ENCODE results near the gene CCNDBP1.

Gene CCNDBP1

DNA sequence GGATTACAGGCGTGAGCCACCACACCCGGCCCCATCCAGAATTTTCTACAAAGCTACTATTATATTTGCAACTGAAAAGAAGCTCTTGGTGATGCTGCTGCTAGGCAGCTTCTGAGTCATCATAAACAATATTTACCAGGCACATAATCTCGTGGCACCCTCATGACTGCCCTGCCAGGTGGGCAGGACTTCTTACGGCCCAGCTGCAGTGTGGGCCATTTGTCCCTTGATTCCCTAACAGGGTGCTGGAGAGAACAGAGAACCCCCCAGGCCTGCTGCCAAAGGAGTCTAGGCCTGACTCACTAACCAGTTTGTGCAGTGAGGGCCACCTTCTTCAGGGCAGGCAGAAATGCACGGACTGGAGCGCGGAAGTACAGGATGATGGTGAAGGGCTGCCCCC, 30.8 kb downstream of the CCNDBP1 start:
- no peaks in the 10 kb centered on the region for H3K27me3 ChIP-seq (replicated peaks; ENCODE audit: insufficient read depth, low read length)
- no peaks in the 10 kb centered on the region for H3K79me2 ChIP-seq (ENCODE audit: low read length)
- H3K4me2 ChIP-seq (ENCODE audit: low read depth, low read length) = no peak overlapping the region

DNA sequence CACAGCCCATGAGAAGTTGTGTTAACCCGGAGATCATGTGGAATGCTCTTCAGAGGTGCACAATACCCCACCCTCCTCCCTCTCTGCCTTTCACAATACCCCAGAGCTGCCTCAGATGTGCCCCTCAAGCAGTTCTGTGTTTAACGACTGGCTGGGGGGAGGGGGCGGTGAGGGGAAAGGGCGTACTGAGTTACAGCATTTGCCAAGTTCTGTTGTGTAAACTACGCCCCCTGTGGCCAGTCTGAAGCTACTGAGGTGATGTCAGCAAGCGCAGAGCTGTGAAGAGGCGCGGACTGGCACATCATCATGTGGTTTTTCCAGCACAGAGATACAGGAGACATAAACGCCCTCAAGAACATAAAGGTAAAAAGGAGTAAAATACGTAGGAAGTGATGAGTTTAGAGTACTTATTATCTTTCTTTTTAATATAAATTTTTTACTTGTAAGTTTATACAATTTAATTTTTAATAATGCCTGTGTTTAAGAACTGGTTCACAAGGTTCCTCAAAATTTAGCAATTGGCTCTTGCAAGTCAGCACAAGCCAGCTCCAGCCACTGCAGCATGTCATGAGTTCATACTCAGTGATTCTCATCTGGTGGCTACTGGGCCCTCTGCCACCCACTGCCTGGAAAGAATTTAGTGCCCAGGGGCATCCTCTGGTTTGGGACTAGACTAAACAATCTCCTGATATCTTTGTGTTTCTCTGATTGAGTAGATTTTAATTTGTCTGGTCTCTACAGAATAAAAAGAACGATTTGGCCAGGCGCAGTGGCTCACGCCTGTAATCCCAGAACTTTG, 33.9 kb downstream of the CCNDBP1 start:
- Histone ChIP-seq H3K9ac (ENCODE audit: low read length) (no peak overlapping the region), H3K79me2 (ENCODE audit: low read length) (no peaks in the 10 kb centered on the region), H3K27me3 (replicated peaks; ENCODE audit: insufficient read depth, low read length) (no peaks in the 10 kb centered on the region), H3K9me3 (replicated peaks; ENCODE audit: insufficient read depth, low read length) (no peaks in the 10 kb centered on the region), H4K20me1 (ENCODE audit: insufficient read depth, low read length) (no peaks in the 10 kb centered on the region), H2AFZ (ENCODE audit: low read length) (no peak overlapping the region), H3F3A (ENCODE audit: insufficient read depth, low read length) (no peaks in the 10 kb centered on the region), H3K36me3 (replicated peaks; ENCODE audit: insufficient read depth, low read length) (no peaks in the 10 kb centered on the region), H3K4me1 (ENCODE audit: low read length) (no peaks in the 10 kb centered on the region), H3K27ac (ENCODE audit: low read length) (no peak overlapping the region), H3K9me2 (replicated peaks; ENCODE audit: insufficient read depth, low read length) (no peaks in the 10 kb centered on the region), H3K4me2 (ENCODE audit: low read depth, low read length) (no peak overlapping the region), H3K4me3 (ENCODE audit: low read length) (no peak overlapping the region)
- no peak for DNase-seq
- TF ChIP-seq, protein P1, sequence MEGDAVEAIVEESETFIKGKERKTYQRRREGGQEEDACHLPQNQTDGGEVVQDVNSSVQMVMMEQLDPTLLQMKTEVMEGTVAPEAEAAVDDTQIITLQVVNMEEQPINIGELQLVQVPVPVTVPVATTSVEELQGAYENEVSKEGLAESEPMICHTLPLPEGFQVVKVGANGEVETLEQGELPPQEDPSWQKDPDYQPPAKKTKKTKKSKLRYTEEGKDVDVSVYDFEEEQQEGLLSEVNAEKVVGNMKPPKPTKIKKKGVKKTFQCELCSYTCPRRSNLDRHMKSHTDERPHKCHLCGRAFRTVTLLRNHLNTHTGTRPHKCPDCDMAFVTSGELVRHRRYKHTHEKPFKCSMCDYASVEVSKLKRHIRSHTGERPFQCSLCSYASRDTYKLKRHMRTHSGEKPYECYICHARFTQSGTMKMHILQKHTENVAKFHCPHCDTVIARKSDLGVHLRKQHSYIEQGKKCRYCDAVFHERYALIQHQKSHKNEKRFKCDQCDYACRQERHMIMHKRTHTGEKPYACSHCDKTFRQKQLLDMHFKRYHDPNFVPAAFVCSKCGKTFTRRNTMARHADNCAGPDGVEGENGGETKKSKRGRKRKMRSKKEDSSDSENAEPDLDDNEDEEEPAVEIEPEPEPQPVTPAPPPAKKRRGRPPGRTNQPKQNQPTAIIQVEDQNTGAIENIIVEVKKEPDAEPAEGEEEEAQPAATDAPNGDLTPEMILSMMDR (IDR thresholded peaks at IDR 0.05; ENCODE audit: low read length) = no peak
- TF ChIP-seq EZH2phosphoT487 (IDR thresholded peaks at IDR 0.05; ENCODE audit: low read length) (no peak), EZH2 (optimal IDR thresholded peaks at IDR 0.05; ENCODE audit: low read depth, low read length) (no peak)

More for the DNA sequence above, 30.8 kb downstream of the CCNDBP1 start:
- TF ChIP-seq EZH2phosphoT487 (IDR thresholded peaks at IDR 0.05; ENCODE audit: low read length) = no peak
- TF ChIP-seq, protein P1 (IDR thresholded peaks at IDR 0.05; ENCODE audit: low read length) = no peak
- TF ChIP-seq EZH2 (optimal IDR thresholded peaks at IDR 0.05; ENCODE audit: low read depth, low read length) = no peak
- no peaks in the 10 kb centered on the region for H3K9me2 ChIP-seq (replicated peaks; ENCODE audit: insufficient read depth, low read length)
- no peaks in the 10 kb centered on the region for H4K20me1 ChIP-seq (ENCODE audit: insufficient read depth, low read length)
- no peaks in the 10 kb centered on the region for H3K36me3 ChIP-seq (replicated peaks; ENCODE audit: insufficient read depth, low read length)
- H3K9me3 ChIP-seq (replicated peaks; ENCODE audit: insufficient read depth, low read length) = no peaks in the 10 kb centered on the region
- H2AFZ ChIP-seq (ENCODE audit: low read length) = no peak overlapping the region
- H3K27ac ChIP-seq (ENCODE audit: low read length) = no peak overlapping the region
- no peak for DNase-seq
- no peak overlapping the region for H3K4me3 ChIP-seq (ENCODE audit: low read length)
- H3F3A ChIP-seq (ENCODE audit: insufficient read depth, low read length) = no peaks in the 10 kb centered on the region
- no peaks in the 10 kb centered on the region for H3K4me1 ChIP-seq (ENCODE audit: low read length)
- H3K9ac ChIP-seq (ENCODE audit: low read length) = no peak overlapping the region

DNA sequence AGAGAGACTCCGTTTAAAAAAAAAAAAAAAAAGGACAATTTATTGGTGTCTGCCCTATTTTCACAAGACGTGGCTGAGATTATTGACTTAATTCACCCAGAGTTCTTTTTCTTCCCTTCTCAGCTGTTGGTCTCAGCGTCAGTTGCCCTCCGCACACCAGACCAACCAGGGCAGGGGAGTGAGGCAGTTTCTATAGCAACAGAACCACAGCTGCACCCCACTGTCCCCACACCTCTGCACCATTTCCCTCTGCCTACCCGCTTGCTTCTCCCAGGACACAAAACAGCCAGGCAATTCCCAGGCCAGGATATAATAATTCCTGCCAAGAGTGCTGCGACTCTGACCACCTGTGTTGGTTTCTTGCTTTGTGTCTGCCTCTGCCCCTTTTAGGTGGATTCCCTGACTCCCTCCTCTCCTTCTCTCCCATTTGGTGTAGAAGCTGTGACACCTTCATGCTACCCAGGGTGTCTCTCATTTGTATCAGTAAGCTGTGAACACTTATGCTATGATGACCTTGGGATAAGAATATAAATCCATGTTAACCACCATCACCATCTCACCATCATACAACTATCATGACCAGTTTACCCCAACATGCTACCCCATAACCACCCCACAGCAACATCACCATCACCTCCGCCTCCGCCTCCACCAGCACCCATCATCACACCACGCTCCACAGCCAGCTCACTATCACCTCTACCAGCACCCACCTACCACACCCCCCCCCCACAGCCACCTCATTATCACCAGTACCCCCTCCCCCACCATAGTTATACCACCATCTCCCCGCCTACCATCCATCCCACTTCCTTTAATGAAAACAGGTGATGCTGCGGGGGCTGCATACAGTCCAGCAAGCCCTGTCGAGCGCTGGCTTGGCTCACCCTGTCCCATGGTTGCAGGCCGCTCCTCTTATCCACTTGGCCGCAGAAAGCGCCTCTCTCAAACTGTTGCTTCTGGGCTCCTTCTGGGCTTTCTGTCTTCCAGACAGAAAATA, 35.0 kb downstream of the CCNDBP1 start:
- no peaks in the 10 kb centered on the region for H3K9me3 ChIP-seq (replicated peaks; ENCODE audit: insufficient read depth, low read length)
- no peaks in the 10 kb centered on the region for H3K4me1 ChIP-seq (ENCODE audit: low read length)
- H3K4me3 ChIP-seq (ENCODE audit: low read length) = no peak overlapping the region
- H4K20me1 ChIP-seq (ENCODE audit: insufficient read depth, low read length) = no peaks in the 10 kb centered on the region
- no peaks in the 10 kb centered on the region for H3K27me3 ChIP-seq (replicated peaks; ENCODE audit: insufficient read depth, low read length)
- H3F3A ChIP-seq (ENCODE audit: insufficient read depth, low read length) = no peaks in the 10 kb centered on the region
- H3K9me2 ChIP-seq (replicated peaks; ENCODE audit: insufficient read depth, low read length) = no peaks in the 10 kb centered on the region
- H3K79me2 ChIP-seq (ENCODE audit: low read length) = no peaks in the 10 kb centered on the region
- no peak overlapping the region for H3K4me2 ChIP-seq (ENCODE audit: low read depth, low read length)
- H3K9ac ChIP-seq (ENCODE audit: low read length) = no peak overlapping the region
- no peak for DNase-seq
- H3K36me3 ChIP-seq (replicated peaks; ENCODE audit: insufficient read depth, low read length) = no peaks in the 10 kb centered on the region
- no peak overlapping the region for H2AFZ ChIP-seq (ENCODE audit: low read length)
- H3K27ac ChIP-seq (ENCODE audit: low read length) = no peak overlapping the region
- no peak for TF ChIP-seq EZH2phosphoT487 (IDR thresholded peaks at IDR 0.05; ENCODE audit: low read length)
- no peak for TF ChIP-seq EZH2 (optimal IDR thresholded peaks at IDR 0.05; ENCODE audit: low read depth, low read length)
- TF ChIP-seq, protein P1 (IDR thresholded peaks at IDR 0.05; ENCODE audit: low read length) = no peak

Data from MM.1S (cell line).